MCF 10A (cell line): ENCODE data around the gene SLC16A3. TPM values are rescaled to one million over a fixed set of nuclear protein-coding genes. Genes with fewer than 3 reads are reported as not detected.
"Not testable (repeated sequence)": the region's sequence is repeated elsewhere in the genome, so short reads cannot be mapped to it uniquely, and the experiment has no call there.

Experiments
- BruUV-seq: library from RNA; stranded (reverse); fragments of 400-500 nt; replicated peaks from 2 replicates; lab custom pipeline; 2021; lab: Mats Ljungman, UMichigan
- CTCF ChIA-PET: fragments of 300-600 bp; sonication (Branson Sonifier 250); formaldehyde crosslinking; extraction: SDS; loops from one replicate; lab custom pipeline; 2021; ENCODE audit warnings: antibody characterized with exemption, inconsistent platforms; lab: Yijun Ruan, JAX
- POLR2A ChIA-PET: fragments of 300-600, 350-650 bp; sonication (Branson Sonifier 250); formaldehyde crosslinking; extraction: SDS; loops from one replicate; lab custom pipeline; 2020; ENCODE audit warnings: antibody characterized with exemption, inconsistent platforms; lab: Yijun Ruan, JAX
- DNase-seq: peaks from one replicate; pipeline ENCODE4 v3.0.0-alpha.2; 2018; ENCODE audit not compliant: unreplicated experiment
- H3K27ac Mint-ChIP-seq: one replicate; pipeline ENCODE4 v1.8.0; 2022; ENCODE audit warnings: mild to moderate bottlenecking, low read depth, mixed read lengths; ENCODE audit not compliant: unreplicated experiment
- H3K27me3 Mint-ChIP-seq: one replicate; pipeline ENCODE4 v1.8.0; 2022; ENCODE audit warnings: mixed read lengths; ENCODE audit not compliant: insufficient read depth, unreplicated experiment
- H3K36me3 Mint-ChIP-seq: one replicate; pipeline ENCODE4 v1.8.0; 2022; ENCODE audit warnings: mild to moderate bottlenecking, moderate library complexity, mixed read lengths; ENCODE audit not compliant: insufficient read depth, unreplicated experiment
- H3K4me1 Mint-ChIP-seq: one replicate; pipeline ENCODE4 v1.8.0; 2022; ENCODE audit warnings: mixed read lengths; ENCODE audit not compliant: insufficient read depth, unreplicated experiment
- H3K4me3 Mint-ChIP-seq: one replicate; pipeline ENCODE4 v1.8.0; 2022; ENCODE audit warnings: mild to moderate bottlenecking, moderate library complexity, mixed read lengths; ENCODE audit not compliant: unreplicated experiment
- H3K9me3 Mint-ChIP-seq: one replicate; pipeline ENCODE4 v1.8.0; 2022; ENCODE audit warnings: mixed read lengths; ENCODE audit not compliant: unreplicated experiment
- intact Hi-C: fragments of 100-400 bp; cut with micrococcal nuclease; formaldehyde crosslinking; loops from 2 replicates; pipeline ENCODE4 v1.14.1; 2022
- total RNA-seq: library from RNA; stranded (reverse); gene quantifications from 2 replicates; pipeline ENCODE4 v1.2.3, GENCODE V29; 2022
- TF ChIP-seq, protein P1 (sequence below): fragments of 200-600 bp; IDR thresholded peaks from one replicate; pipeline ENCODE4 v1.8.0; 2022; ENCODE audit warnings: antibody characterized with exemption, mild to moderate bottlenecking; ENCODE audit not compliant: unreplicated experiment

SLC16A3 gene
- total RNA-seq, 1 experiment from 2014 or later, result 350 TPM

DNA sequence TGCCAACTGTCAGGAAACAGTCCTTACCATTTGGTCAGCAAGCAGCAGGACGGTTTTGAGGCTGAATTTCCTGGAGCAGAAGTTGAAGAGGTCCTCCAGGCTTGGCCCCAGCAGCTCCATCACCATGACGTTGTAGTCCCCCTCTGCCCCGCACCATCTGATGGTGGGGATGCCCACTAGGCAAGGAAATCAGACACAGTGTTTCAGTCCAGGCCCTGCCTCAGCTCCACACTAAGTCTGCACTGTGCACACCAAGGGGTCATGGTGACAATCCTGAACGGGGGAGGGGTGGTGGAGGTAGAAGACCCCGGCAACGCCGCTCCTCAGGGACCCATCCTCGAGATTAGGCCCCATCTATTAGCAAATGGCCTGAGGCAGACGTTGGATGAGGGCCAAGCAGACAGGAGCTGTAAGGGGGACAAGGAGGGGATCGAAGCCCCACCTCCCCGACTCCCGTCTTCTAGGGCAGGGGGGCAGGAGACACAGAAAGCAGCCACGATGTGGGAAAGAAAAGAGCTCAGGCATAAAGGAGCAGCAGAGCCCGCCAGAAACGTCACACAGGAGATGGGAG lies 26.6 kb downstream of the SLC16A3 start:
- TF ChIP-seq, protein P1, sequence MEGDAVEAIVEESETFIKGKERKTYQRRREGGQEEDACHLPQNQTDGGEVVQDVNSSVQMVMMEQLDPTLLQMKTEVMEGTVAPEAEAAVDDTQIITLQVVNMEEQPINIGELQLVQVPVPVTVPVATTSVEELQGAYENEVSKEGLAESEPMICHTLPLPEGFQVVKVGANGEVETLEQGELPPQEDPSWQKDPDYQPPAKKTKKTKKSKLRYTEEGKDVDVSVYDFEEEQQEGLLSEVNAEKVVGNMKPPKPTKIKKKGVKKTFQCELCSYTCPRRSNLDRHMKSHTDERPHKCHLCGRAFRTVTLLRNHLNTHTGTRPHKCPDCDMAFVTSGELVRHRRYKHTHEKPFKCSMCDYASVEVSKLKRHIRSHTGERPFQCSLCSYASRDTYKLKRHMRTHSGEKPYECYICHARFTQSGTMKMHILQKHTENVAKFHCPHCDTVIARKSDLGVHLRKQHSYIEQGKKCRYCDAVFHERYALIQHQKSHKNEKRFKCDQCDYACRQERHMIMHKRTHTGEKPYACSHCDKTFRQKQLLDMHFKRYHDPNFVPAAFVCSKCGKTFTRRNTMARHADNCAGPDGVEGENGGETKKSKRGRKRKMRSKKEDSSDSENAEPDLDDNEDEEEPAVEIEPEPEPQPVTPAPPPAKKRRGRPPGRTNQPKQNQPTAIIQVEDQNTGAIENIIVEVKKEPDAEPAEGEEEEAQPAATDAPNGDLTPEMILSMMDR, result no peak
- Mint-ChIP-seq H3K36me3 (peaks cover 86% of the 10 kb centered on the region), H3K27me3 (no peaks in the 10 kb centered on the region), H3K27ac (no peak overlapping the region), H3K9me3 (no peaks in the 10 kb centered on the region), H3K4me1 (peaks cover 5% of the 10 kb centered on the region), H3K4me3 (no peak overlapping the region)
- DNase-seq, result no peak
- POLR2A ChIA-PET, result interaction anchor here (1.0 to 1.4 kb wide), 3 partner anchors 18 to 54 kb away, joined by 3 to 6 read pairs (median 4); partner anchors contain the start of gene CSNK1D
- intact Hi-C loops, result no loop called here
- no TSS peak for BruUV-seq
- CTCF ChIA-PET, result interaction anchor here (1.3 kb wide), 1 partner anchor 19 kb away, joined by 4 read pairs; no protein-coding TSS in a partner anchor

DNA sequence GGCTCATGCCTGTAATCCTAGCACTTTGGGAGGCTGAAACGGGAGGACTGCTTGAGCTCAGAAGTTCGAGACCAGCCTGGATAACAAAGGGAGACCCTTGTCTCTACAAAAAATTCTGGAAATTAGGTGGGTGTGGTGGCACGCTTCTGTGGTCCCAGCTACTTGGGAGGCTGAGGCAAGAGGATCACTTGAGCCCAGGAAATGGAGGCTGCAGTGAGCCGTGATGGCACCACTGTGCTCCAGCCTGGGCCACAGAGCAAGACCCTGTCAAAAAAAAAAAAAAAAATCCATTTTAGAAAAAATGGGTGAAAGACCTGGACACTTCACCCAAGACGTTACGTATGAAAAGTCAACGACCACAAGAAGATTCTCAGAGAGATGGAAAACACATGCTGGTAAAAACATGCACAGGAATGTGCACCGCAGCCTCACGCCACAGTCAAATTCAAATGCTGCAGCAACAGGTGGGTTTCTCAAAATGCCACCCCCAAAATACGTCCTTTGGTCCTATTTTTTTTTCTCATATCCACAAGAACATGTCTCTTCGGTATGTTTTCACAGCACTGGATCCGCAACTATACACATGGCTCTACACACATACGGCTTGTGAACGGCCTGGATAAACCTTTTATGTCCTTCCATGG lies 27.5 kb downstream of the SLC16A3 start:
- TF ChIP-seq, protein P1, result no peak
- no peak overlapping the region for H3K27ac Mint-ChIP-seq
- BruUV-seq, result no TSS peak
- no peak for DNase-seq
- POLR2A ChIA-PET, result interaction anchor here (1.0 to 1.4 kb wide), 3 partner anchors 17 to 55 kb away, joined by 3 to 6 read pairs (median 4); partner anchors contain the start of gene CSNK1D
- peaks cover 86% of the 10 kb centered on the region for H3K36me3 Mint-ChIP-seq
- intact Hi-C loops, result no loop called here
- no peak overlapping the region for H3K4me3 Mint-ChIP-seq
- CTCF ChIA-PET, result interaction anchor here (0.6 kb wide), 1 partner anchor 49 kb away, joined by 5 read pairs; no protein-coding TSS in a partner anchor
- no peaks in the 10 kb centered on the region for H3K27me3 Mint-ChIP-seq
- no peaks in the 10 kb centered on the region for H3K9me3 Mint-ChIP-seq
- H3K4me1 Mint-ChIP-seq, result peaks cover 5% of the 10 kb centered on the region

DNA sequence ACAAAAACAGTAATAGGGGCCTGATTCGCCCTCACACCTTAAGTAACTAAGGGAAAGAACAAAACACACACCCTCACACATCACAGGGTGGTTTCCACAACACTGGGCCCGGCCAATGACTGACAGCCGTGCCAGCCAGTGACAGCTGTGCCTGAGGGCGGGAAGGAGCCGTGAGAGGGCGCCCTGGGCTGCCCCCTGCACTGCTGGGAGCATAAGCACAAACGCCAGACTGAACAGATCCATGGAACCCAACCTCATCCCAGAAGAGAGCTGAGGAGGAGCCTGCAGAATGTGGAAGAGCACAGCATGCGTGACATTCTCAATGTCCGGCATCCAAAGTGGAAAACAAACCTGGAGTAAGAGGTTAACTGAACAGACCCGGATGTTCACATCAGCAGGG lies 28.6 kb downstream of the SLC16A3 start:
- TF ChIP-seq, protein P1, result no peak
- H3K27me3 Mint-ChIP-seq, result no peaks in the 10 kb centered on the region
- H3K4me1 Mint-ChIP-seq, result peaks cover 5% of the 10 kb centered on the region
- POLR2A ChIA-PET, result no interaction called here
- no peak for DNase-seq
- intact Hi-C loops, result no loop called here
- H3K36me3 Mint-ChIP-seq, result peaks cover 86% of the 10 kb centered on the region
- no peak overlapping the region for H3K27ac Mint-ChIP-seq
- H3K9me3 Mint-ChIP-seq, result no peaks in the 10 kb centered on the region
- CTCF ChIA-PET, result no interaction called here
- H3K4me3 Mint-ChIP-seq, result no peak overlapping the region
- no TSS peak for BruUV-seq

DNA sequence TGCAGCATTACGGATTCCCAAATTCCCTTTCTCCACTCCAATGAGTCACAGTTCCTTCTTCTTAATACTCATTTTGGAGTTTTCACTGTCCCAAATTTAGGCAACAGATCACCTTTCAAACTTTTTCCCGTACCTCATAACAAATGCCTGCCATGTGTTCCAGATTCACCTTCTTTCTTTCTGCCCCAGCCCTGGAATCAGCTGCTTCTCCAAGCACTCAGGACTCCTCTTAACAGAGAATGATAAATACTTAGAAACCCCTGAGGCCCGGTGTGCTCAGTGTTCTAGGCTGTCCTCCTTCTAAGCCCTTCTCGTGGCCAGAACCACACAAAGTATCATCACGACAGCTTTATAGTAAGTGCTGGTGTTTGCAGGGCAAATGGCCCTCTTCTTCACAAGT lies 29.7 kb downstream of the SLC16A3 start:
- intact Hi-C loops, result no loop called here
- no peaks in the 10 kb centered on the region for H3K9me3 Mint-ChIP-seq
- POLR2A ChIA-PET, result no interaction called here
- H3K27ac Mint-ChIP-seq, result no peak overlapping the region
- DNase-seq, result no peak
- peaks cover 86% of the 10 kb centered on the region for H3K36me3 Mint-ChIP-seq
- CTCF ChIA-PET, result no interaction called here
- no peaks in the 10 kb centered on the region for H3K27me3 Mint-ChIP-seq
- TF ChIP-seq, protein P1, result no peak
- H3K4me1 Mint-ChIP-seq, result peaks cover 5% of the 10 kb centered on the region
- TSS peak; percentile 3 for BruUV-seq
- no peak overlapping the region for H3K4me3 Mint-ChIP-seq

DNA sequence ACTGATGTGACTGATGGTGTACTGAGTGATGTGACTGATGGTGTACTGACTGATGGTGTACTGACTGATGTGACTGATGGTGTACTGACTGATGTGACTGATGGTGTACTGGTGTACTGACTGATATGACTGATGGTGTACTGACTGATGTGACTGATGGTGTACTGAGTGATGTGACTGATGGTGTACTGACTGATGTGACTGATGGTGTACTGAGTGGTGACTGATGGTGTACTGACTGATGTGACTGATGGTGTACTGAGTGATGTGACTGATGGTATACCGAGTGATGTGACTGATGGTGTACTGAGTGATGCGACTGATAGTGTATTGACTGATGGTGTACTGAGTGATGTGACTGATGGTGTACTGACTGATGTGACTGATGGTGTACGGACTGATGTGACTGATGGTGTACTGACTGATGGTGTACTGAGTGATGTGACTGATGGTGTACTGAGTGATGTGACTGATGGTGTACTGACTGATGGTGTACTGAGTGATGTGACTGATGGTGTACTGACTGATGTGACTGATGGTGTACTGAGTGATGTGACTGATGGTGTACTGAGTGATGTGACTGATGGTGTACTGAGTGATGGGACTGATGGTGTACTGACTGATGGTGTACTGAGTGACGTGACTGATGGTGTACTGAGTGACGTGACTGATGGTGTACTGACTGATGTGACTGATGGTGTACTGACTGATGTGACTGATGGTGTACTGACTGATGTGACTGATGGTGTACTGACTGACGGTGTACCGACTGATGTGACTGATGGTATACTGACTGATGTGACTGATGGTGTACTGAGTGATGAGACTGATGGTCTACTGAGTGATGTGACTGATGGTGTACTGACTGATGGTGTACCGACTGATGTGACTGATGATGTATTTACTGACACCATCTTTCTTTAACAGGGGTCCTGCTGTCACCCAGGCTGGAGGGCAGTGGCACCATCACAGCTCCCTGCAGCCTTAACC lies 31.4 kb downstream of the SLC16A3 start:
- CTCF ChIA-PET, POLR2A ChIA-PET, intact Hi-C loops, H3K27me3 Mint-ChIP-seq, H3K27ac Mint-ChIP-seq, H3K4me3 Mint-ChIP-seq, H3K4me1 Mint-ChIP-seq, DNase-seq, H3K9me3 Mint-ChIP-seq, BruUV-seq: not testable (repeated sequence)
- H3K36me3 Mint-ChIP-seq, result peaks cover 98% of the 10 kb centered on the region
